ENCODE measurements around the gene ZNF888. TPM values are rescaled to one million over a fixed set of nuclear protein-coding genes. Genes with fewer than 3 reads are reported as not detected.

ZNF888 gene
- total and polyA plus RNA-seq, 2 donors (not counting 1 experiment from before 2014, with no cell fraction given): 2.7 to 15.6 TPM

- Mint-ChIP-seq H3K4me3 (peak overlapping the region; percentile 92), H3K27me3 (no peaks in the 10 kb centered on the region), H3K9me3 (ENCODE audit: insufficient read depth) (peaks cover 4% of the 10 kb centered on the region), H3K4me1 (peaks cover 32% of the 10 kb centered on the region), H3K27ac (peak overlapping the region; percentile 92)
- DNase-seq (no peak), ATAC-seq (ENCODE audit: low read depth) (no peak)
- Histone ChIP-seq H3K9me3 (ENCODE audit: control extremely low read depth in 1 of 3, control insufficient read depth in 2 of 3, insufficient read depth in 1 of 3, low read length in 2 of 3) (peaks cover 2 to 44% (median 40%) of the 10 kb centered on the region in 3 donors), H3K79me2 (ENCODE audit: control insufficient read depth, insufficient read depth, low read length) (peaks cover 59% of the 10 kb centered on the region), H3K27me3 (replicated peaks in 1 of 4; ENCODE audit: control extremely low read depth in 1 of 4, control insufficient read depth in 3 of 4, insufficient read depth in 4 of 4, low read length in 3 of 4) (no peaks in the 10 kb centered on the region), H3K27ac (ENCODE audit: low read length in 2 of 2) (peak overlapping the region in 1 of 2 donors; percentile 66), H3K4me1 (ENCODE audit: control insufficient read depth in 2 of 2, insufficient read depth in 2 of 2, low read length in 2 of 2) (peaks cover 14 to 19% of the 10 kb centered on the region in 2 donors), H3K4me3 (ENCODE audit: control extremely low read depth in 1 of 5, extremely low read depth in 1 of 5, insufficient read depth in 1 of 5, low read depth in 2 of 5, low read length in 4 of 5) (peak overlapping the region; percentile 72 to 92 (median 80)), H3K4me2 (replicated peaks; ENCODE audit: low read depth, low read length, poor library complexity, severe bottlenecking) (peak overlapping the region; percentile 89), H3K36me3 (replicated peaks in 1 of 2; ENCODE audit: control extremely low read depth in 1 of 2, control insufficient read depth in 1 of 2, extremely low read depth in 1 of 2, insufficient read depth in 2 of 2, low read length in 1 of 2) (peaks cover 9 to 34% of the 10 kb centered on the region in 2 experiments), H3K9ac (ENCODE audit: low read length) (peak overlapping the region; percentile 78), H4K20me1 (ENCODE audit: control insufficient read depth, insufficient read depth, low read length, poor library complexity, severe bottlenecking) (peaks cover 10% of the 10 kb centered on the region), H2AFZ (ENCODE audit: insufficient read depth, low read depth, low read length, poor library complexity, severe bottlenecking) (peak overlapping the region; percentile 94)
- POLR2A ChIA-PET: no interaction called here
- intact Hi-C loops (cut with micrococcal nuclease): loop anchor here (1.0 to 5.0 kb wide), 6 partner anchors 20 to 361 kb away; partner anchors contain the start of genes ZNF320, ZNF600 and ZNF888
- 55% methylated on average over 5 of the region's 5 CpGs for WGBS (ENCODE audit: insufficient coverage)
- CTCF ChIA-PET: no interaction called here
- TF ChIP-seq EZH2 (IDR thresholded peaks at IDR 0.05; ENCODE audit: borderline replicate concordance, insufficient read depth, low read depth, low read length, poor library complexity, severe bottlenecking) (no peak), CTCF (IDR thresholded peaks at IDR 0.05) (no peak)
Observed at GRCh38 chr19:52961981-52962380, 38.8 kb upstream of the ZNF888 start.

- no peak overlapping the region for H2AFZ ChIP-seq (ENCODE audit: insufficient read depth, low read depth, low read length, poor library complexity, severe bottlenecking)
- H3K9ac ChIP-seq (ENCODE audit: low read length): no peak overlapping the region
- intact Hi-C loops (cut with micrococcal nuclease): loop anchor here (5.0 kb wide), 1 partner anchor 238 kb away; no protein-coding TSS in a partner anchor
- TF ChIP-seq EZH2 (IDR thresholded peaks at IDR 0.05; ENCODE audit: borderline replicate concordance, insufficient read depth, low read depth, low read length, poor library complexity, severe bottlenecking) (no peak), CTCF (IDR thresholded peaks at IDR 0.05) (no peak)
- H3K4me1 ChIP-seq (ENCODE audit: control insufficient read depth in 2 of 2, insufficient read depth in 2 of 2, low read length in 2 of 2): peaks cover 14 to 19% of the 10 kb centered on the region in 2 donors
- WGBS (ENCODE audit: insufficient coverage): 98% methylated on average over 10 of the region's 11 CpGs
- H3K9me3 ChIP-seq (ENCODE audit: control extremely low read depth in 1 of 3, control insufficient read depth in 2 of 3, insufficient read depth in 1 of 3, low read length in 2 of 3): peaks cover 3 to 65% (median 54%) of the 10 kb centered on the region in 3 donors
- POLR2A ChIA-PET: interaction anchor here (0.6 to 0.7 kb wide), 2 partner anchors 18 to 199 kb away, joined by 3 to 5 read pairs; no protein-coding TSS in a partner anchor
- H3K4me3 Mint-ChIP-seq: no peak overlapping the region
- no peaks in the 10 kb centered on the region for H3K27me3 Mint-ChIP-seq
- no peak overlapping the region for H3K27ac Mint-ChIP-seq
- CTCF ChIA-PET: interaction anchor here (1.0 kb wide), 1 partner anchor 12 kb away, joined by 3 read pairs; no protein-coding TSS in a partner anchor
- peaks cover 59% of the 10 kb centered on the region for H3K79me2 ChIP-seq (ENCODE audit: control insufficient read depth, insufficient read depth, low read length)
- no peak overlapping the region for H3K4me2 ChIP-seq (replicated peaks; ENCODE audit: low read depth, low read length, poor library complexity, severe bottlenecking)
- no peaks in the 10 kb centered on the region for H3K27me3 ChIP-seq (replicated peaks in 1 of 4; ENCODE audit: control extremely low read depth in 1 of 4, control insufficient read depth in 3 of 4, insufficient read depth in 4 of 4, low read length in 3 of 4)
- peaks cover 17 to 57% of the 10 kb centered on the region in 2 experiments for H3K36me3 ChIP-seq (replicated peaks in 1 of 2; ENCODE audit: control extremely low read depth in 1 of 2, control insufficient read depth in 1 of 2, extremely low read depth in 1 of 2, insufficient read depth in 2 of 2, low read length in 1 of 2)
- peaks cover 10% of the 10 kb centered on the region for H4K20me1 ChIP-seq (ENCODE audit: control insufficient read depth, insufficient read depth, low read length, poor library complexity, severe bottlenecking)
- peaks cover 22% of the 10 kb centered on the region for H3K9me3 Mint-ChIP-seq (ENCODE audit: insufficient read depth)
- peaks cover 32% of the 10 kb centered on the region for H3K4me1 Mint-ChIP-seq
- H3K4me3 ChIP-seq (ENCODE audit: control extremely low read depth in 1 of 5, extremely low read depth in 1 of 5, insufficient read depth in 1 of 5, low read depth in 2 of 5, low read length in 4 of 5): no peak overlapping the region
- ATAC-seq (ENCODE audit: low read depth) (no peak), DNase-seq (no peak)
- H3K27ac ChIP-seq (ENCODE audit: low read length in 2 of 2): no peak overlapping the region
Observed at GRCh38 chr19:52959613-52960295, 36.5 kb upstream of the ZNF888 start.

Measured in B cell (primary cell).